HL-60/S4 (cell line): ENCODE data around the gene RAMP1.

Experiments
- in situ Hi-C: fragments of 300-500 bp; cut with MboI; formaldehyde crosslinking; loops from 2 replicates; pipeline ENCODE4 v1.14.3; 2022; ENCODE audit warnings: low sequenced_read_pairs

Gene RAMP1

GRCh38 chr2:237912271-237913192, 53.1 kb downstream of the RAMP1 start:
- in situ Hi-C loops, result no loop called here

GRCh38 chr2:237913193-237913917, 53.9 kb downstream of the RAMP1 start:
- in situ Hi-C loops, result no loop called here

- in situ Hi-C loops, result no loop called here
These were observed 56.2 kb downstream of the RAMP1 start for GRCh38 chr2:237915576-237915975.

GRCh38 chr2:237916296-237916695, 56.9 kb downstream of the RAMP1 start:
- in situ Hi-C loops, result no loop called here

GRCh38 chr2:237917696-237918374, 58.4 kb downstream of the RAMP1 start:
- in situ Hi-C loops, result no loop called here

GRCh38 chr2:237919593-237919992, 60.2 kb downstream of the RAMP1 start:
- in situ Hi-C loops, result no loop called here

GRCh38 chr2:237920673-237921072, 61.2 kb downstream of the RAMP1 start:
- in situ Hi-C loops, result no loop called here

- in situ Hi-C loops, result no loop called here
These were observed 62.6 kb downstream of the RAMP1 start for GRCh38 chr2:237921967-237922492.

GRCh38 chr2:237922641-237923361, 63.4 kb downstream of the RAMP1 start:
- in situ Hi-C loops, result no loop called here

GRCh38 chr2:237923481-237924163, 64.2 kb downstream of the RAMP1 start:
- in situ Hi-C loops, result no loop called here

GRCh38 chr2:237924164-237924534, 64.7 kb downstream of the RAMP1 start:
- in situ Hi-C loops, result no loop called here

- in situ Hi-C loops, result no loop called here
These were observed 67.7 kb downstream of the RAMP1 start for GRCh38 chr2:237927135-237927534.

- in situ Hi-C loops, result no loop called here
These were observed 68.6 kb downstream of the RAMP1 start for GRCh38 chr2:237927986-237928385.

- in situ Hi-C loops, result no loop called here
These were observed 70.6 kb downstream of the RAMP1 start for GRCh38 chr2:237929979-237930378.

- in situ Hi-C loops, result no loop called here
These were observed 71.8 kb downstream of the RAMP1 start for GRCh38 chr2:237931205-237931721.

GRCh38 chr2:237932731-237933131, 73.3 kb downstream of the RAMP1 start:
- in situ Hi-C loops, result no loop called here

- in situ Hi-C loops, result no loop called here
These were observed 74.8 kb downstream of the RAMP1 start for GRCh38 chr2:237934186-237934585.

- in situ Hi-C loops, result no loop called here
These were observed 76.5 kb downstream of the RAMP1 start for GRCh38 chr2:237935740-237936452.

GRCh38 chr2:237939251-237939650, 79.8 kb downstream of the RAMP1 start:
- in situ Hi-C loops, result no loop called here
